GM18519 (cell line): ENCODE measurements around the gene WWOX.

Experiments used
- ATAC-seq: cut with Tn5 transposase; IDR thresholded peaks from one replicate; pipeline ENCODE4 v1.9.1; 2021; ENCODE audit warnings: mild to moderate bottlenecking, moderate library complexity; ENCODE audit not compliant: unreplicated experiment, low FRiP score

Gene WWOX

DNA sequence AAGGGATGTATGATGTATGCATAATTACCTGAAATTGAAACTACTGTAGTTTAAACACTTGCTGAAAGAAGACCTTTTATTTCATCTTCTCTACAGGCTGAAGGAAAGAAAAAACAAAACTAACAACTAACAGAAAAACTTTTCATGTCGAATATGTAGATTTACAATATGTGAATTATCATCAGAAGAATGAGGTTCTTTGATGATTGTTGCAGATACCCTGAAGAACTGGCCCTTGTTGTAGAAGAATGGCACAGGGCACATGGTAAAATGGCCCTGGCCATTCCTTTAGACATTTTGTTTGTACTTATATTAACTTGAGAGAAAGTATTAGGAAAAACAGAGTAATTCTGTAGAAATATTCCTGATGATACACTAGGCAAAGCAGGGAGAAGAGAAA lies 1057.3 kb downstream of the WWOX start:
- ATAC-seq: no peak

- no peak for ATAC-seq
Measured at GRCh38 chr16:79158337-79158736, 1058.9 kb downstream of the WWOX start.

DNA sequence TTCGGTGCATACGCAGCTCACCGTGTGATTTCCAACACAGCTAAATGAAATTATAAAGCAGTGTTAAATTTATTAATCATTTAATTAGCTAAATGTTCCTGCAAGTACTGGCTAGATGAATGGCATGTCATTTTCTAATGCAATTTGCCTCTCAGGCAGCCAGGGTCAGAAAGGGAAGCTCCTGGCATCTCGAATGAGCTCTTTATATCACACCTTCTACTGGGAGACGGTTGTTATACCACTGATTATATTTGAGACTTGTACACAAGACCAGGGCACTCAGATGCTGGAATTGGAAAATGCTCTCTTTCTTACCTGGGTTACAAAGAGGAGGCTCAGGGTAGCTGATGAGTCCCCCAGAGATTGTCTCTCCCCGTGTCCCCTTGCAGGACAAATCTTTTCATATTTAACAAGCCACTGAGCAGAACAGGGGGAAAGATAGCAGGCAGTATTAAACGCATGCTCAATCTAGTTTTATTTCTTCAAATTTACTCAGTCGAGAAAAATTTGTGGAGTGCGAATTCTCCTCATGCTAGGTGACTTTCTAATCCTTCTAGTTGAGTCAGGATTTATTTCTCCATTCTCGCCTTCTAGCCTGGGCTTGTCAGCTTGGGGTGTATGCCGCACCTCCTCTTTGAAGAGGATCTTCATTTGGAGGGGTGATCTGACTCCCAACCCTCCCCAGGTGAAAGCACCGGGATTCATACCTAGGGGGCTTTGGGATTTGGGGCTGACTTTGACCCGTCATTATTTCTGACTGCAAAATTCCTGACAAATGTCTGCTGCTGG lies 1060.0 kb downstream of the WWOX start:
- ATAC-seq: no peak

DNA sequence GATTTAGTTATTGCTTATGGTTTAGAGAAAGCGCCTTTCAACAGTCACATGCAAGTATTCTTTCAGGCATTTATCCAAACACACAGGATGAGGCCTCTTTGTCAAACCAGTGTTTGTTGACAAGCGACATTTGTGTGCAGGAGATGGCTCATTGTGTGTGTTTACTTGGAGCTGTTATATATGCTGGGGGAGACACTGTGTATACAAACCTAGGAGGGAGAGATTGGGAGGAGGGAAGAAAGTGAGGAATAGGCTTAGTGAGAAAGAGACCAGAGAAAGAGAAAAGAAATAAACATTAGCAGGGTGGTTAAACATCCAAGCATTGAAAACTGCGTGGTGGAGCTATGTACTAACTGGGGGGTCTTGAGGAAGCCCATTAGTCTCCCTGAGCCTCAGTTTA lies 1063.5 kb downstream of the WWOX start:
- no peak for ATAC-seq

GRCh38 chr16:79163691-79164387 lies 1064.4 kb downstream of the WWOX start:
- ATAC-seq: no peak

GRCh38 chr16:79164388-79164995 lies 1065.0 kb downstream of the WWOX start:
- no peak for ATAC-seq

DNA sequence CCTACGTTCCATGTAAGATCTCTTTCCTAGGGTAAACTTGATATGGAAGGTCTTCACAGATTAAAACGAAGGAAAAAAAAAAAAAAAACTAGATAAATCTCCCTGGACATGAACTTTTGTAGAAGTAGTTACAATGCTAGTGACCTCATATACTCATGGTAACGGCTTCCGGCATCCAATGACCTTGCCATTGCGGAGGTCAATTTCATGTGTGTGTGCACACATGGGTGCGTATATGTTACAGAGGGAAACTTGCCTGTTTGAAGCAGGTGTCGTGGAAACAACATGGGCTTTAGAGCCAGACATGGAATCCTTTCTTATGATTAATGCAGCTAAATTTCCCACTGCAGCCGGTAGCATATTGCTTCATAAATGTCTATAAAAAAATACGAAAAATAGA lies 1065.6 kb downstream of the WWOX start:
- ATAC-seq: no peak

- no peak for ATAC-seq
Measured at GRCh38 chr16:79165506-79165905, 1066.1 kb downstream of the WWOX start.

DNA sequence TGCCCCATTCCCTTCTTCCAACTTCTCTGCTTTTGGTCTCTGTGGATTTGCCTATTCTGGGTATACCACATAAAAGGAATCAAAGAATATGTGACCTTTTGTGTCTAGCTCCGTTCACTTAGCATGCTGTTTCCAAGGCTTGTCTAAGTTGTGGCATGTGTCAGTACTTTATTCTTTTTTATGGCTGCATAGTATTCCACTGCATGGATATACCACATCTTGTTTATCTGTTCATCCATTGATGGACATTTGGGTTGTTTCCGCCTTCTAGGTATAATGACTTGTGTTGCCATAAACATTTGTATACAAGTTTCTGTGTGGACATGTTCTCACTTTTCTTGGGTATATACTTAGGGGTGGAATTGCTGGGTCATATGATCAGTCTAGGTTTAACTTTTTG lies 1068.4 kb downstream of the WWOX start:
- ATAC-seq: no peak

- ATAC-seq: no peak
Measured at GRCh38 chr16:79168321-79168720, 1068.9 kb downstream of the WWOX start.

DNA sequence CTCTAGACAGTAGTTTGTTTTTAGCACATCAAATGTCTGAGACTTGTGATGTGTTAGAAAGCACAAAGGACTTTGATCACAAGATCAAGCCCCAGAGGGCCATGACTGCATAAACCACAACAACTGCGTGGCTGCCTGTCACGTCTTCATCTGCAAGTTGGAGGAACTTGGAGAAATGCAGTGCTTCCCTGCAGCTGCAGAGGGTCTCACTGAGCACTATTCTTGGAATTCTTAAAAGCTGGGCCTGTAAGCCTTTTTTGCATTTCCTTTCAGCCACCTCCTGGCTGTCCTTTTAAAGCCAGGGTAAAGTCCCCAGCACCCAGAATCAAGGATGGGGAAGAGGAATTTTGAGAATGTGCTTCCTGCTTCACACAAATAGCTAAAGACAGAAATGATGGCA lies 1069.8 kb downstream of the WWOX start:
- no peak for ATAC-seq

GRCh38 chr16:79170555-79171246 lies 1071.2 kb downstream of the WWOX start:
- no peak for ATAC-seq

DNA sequence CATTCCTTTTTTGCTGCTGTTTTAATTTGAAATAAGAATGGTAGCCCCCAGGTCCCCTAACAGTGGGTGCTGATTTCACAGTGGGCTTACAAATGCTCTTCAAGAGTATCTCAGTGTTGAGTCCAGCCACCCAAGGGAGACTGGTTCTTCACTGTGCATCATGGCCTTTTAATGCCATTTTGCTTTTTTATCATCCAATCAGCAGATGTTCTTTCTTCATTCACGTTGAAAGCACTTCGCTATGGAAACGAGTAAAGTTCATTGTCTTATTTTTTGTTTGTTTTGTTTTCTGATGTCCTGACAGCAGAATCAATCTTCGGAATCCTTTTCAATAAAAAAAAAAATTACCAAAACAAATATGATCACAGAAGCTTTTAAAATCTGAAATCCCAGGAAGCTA lies 1072.0 kb downstream of the WWOX start:
- ATAC-seq: no peak

GRCh38 chr16:79171931-79172705 lies 1072.7 kb downstream of the WWOX start:
- no peak for ATAC-seq

GRCh38 chr16:79172976-79173500 lies 1073.6 kb downstream of the WWOX start:
- no peak for ATAC-seq

GRCh38 chr16:79173919-79174318 lies 1074.5 kb downstream of the WWOX start:
- ATAC-seq: no peak

DNA sequence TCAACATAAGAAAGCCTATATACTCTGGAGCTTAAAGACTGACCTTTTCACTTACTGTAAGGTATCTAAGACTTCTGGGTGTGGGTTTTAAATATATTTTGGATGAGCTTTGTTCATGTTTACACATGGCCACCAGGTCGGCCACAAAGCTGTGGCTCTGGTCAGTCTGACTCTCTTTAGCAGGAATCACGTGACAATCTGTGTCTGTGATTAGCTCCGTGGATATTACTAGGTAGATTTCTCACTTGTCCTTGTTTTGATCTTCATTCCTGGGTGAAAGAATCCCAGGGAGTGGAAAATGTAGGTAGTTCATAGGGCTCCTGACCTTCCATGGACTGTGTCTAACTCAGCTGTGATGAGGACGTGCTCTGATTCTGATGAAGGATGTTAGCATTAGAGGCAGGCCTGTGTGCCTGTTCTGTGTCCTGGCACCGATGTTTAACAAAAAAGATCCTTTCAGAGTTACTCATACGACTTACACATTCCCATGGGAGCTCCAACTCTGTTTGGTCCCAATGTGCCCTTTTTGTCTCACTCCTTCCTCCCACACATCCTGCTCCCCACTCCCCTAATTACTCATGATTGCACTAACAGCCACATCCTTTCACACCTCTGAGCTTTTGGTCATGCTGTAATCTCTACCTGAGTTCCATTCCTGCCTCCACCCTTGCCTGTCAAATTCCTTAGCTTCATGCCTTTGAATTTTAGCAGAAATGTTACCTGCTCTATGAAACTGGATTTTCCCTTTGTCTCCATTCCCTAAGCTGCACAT lies 1076.0 kb downstream of the WWOX start:
- ATAC-seq: no peak

GRCh38 chr16:79177018-79177417 lies 1077.6 kb downstream of the WWOX start:
- no peak for ATAC-seq

DNA sequence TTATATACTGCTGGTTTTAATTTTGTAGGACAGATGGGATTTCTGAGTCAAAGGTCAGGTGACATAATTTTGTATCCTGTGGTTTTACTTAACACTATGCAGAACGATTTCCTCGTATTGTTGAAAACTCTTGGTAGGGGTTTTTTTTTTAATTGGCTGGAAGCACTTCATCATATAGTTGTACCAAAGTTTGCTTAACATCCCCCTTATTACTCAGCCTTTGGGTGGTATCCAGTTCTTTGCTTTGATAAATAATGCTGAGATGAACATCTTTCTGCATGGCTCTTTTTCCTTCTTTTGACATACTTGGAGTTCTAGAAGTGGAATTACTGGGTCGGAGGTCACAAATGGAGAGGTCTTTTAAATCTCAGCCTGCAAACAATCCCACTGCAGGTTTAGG lies 1082.0 kb downstream of the WWOX start:
- ATAC-seq: no peak
